Measurements from ENCODE around the gene LRRC3.
"Not testable (repeated sequence)": the region's sequence is repeated elsewhere in the genome, so short reads cannot be mapped to it uniquely, and the experiment has no call there.

The LRRC3 gene

GRCh38 chr21:44499211-44499560 lies 43.9 kb downstream of the LRRC3 start:
- Histone ChIP-seq H3K27me3 (ENCODE audit: control insufficient read depth, insufficient read depth, low read length) (no peaks in the 10 kb centered on the region), H2AFZ (no peak overlapping the region), H3K79me2 (no peaks in the 10 kb centered on the region), H3K4me1 (no peaks in the 10 kb centered on the region), H3K4me2 (ENCODE audit: low read length) (no peak overlapping the region), H3K27ac (no peak overlapping the region), H3K4me3 (ENCODE audit: low read depth, low read length) (no peak overlapping the region), H3K9me3 (ENCODE audit: control insufficient read depth, low read length) (no peaks in the 10 kb centered on the region), H3K36me3 (ENCODE audit: control insufficient read depth, insufficient read depth, low read length) (no peaks in the 10 kb centered on the region), H3K9ac (no peak overlapping the region)
- TF ChIP-seq, protein P1, sequence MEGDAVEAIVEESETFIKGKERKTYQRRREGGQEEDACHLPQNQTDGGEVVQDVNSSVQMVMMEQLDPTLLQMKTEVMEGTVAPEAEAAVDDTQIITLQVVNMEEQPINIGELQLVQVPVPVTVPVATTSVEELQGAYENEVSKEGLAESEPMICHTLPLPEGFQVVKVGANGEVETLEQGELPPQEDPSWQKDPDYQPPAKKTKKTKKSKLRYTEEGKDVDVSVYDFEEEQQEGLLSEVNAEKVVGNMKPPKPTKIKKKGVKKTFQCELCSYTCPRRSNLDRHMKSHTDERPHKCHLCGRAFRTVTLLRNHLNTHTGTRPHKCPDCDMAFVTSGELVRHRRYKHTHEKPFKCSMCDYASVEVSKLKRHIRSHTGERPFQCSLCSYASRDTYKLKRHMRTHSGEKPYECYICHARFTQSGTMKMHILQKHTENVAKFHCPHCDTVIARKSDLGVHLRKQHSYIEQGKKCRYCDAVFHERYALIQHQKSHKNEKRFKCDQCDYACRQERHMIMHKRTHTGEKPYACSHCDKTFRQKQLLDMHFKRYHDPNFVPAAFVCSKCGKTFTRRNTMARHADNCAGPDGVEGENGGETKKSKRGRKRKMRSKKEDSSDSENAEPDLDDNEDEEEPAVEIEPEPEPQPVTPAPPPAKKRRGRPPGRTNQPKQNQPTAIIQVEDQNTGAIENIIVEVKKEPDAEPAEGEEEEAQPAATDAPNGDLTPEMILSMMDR (IDR thresholded peaks at IDR 0.05), result no peak

- H3K27me3 ChIP-seq (ENCODE audit: control insufficient read depth, insufficient read depth, low read length), result no peaks in the 10 kb centered on the region
- TF ChIP-seq, protein P1 (IDR thresholded peaks at IDR 0.05), result no peak
- H3K4me3 ChIP-seq (ENCODE audit: low read depth, low read length), result no peak overlapping the region
- no peaks in the 10 kb centered on the region for H3K36me3 ChIP-seq (ENCODE audit: control insufficient read depth, insufficient read depth, low read length)
- no peaks in the 10 kb centered on the region for H3K79me2 ChIP-seq
- H3K9me3 ChIP-seq (ENCODE audit: control insufficient read depth, low read length), result no peaks in the 10 kb centered on the region
- no peak overlapping the region for H2AFZ ChIP-seq
- no peak overlapping the region for H3K27ac ChIP-seq
- no peaks in the 10 kb centered on the region for H3K4me1 ChIP-seq
- H3K4me2 ChIP-seq (ENCODE audit: low read length), result no peak overlapping the region
- no peak overlapping the region for H3K9ac ChIP-seq
Observed at GRCh38 chr21:44499631-44500030, 44.3 kb downstream of the LRRC3 start.

DNA sequence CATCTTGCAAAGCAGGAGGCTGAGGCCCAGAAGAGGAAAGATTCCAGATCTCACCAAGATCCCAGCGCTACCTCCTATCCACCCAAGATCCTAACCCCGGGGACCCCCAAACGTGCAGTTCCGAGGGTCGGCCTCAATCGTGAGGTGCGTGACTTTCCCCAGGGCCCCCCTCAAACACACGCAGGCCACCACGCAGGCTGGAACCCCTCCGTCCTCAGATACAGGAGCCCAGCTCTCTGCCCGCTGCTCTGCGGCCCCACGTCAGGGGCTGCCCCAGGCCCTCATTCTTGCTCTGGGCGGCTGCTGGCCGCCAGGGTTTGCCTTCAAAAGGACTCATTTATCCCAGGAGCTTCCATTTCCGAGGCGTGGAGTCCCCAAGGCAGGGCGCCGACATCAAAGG lies 44.8 kb downstream of the LRRC3 start:
- no peak overlapping the region for H3K27ac ChIP-seq

DNA sequence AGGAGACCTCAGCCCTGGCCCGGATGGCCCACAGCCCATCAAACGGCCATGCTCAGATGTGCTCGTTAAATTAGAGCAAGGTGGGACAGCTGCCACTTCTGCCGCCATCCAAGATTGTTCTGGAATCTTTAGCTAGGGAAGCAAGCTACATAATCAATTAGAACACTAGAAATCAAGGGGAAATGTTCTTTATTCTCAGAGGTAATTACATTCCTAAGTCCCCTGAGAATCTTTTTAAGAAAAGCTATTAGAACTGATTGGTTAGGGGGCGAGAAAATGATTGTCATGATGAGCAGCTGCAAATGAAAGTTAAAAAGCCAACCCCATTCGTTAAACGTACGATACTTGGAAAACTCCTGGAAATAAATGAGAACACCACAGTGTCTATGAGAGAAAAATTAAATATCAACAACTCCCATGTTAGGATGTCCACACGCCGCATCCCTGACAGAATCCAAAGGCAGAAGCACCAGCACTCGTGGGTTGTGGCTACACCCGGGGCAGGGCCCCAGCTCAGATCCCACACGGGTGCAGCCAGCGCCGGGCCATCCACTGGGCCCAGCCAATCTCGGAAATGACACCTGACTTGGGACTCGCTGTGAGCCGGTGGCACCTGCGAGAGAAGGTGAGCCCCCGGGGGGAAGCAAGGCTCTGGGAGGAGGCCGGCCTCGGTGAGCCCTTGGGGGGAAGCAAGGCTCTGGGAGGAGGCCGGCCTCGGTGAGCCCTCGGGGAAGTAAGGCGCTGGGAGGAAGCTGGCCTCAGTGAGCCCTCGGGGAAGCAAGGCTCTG lies 47.1 kb downstream of the LRRC3 start:
- Histone ChIP-seq H2AFZ (no peak overlapping the region), H3K4me1 (no peaks in the 10 kb centered on the region), H3K27ac (no peak overlapping the region), H3K27me3 (ENCODE audit: control insufficient read depth, insufficient read depth, low read length) (no peaks in the 10 kb centered on the region), H3K4me2 (ENCODE audit: low read length) (no peak overlapping the region), H3K9ac (no peak overlapping the region), H3K79me2 (no peaks in the 10 kb centered on the region), H3K36me3 (ENCODE audit: control insufficient read depth, insufficient read depth, low read length) (no peaks in the 10 kb centered on the region), H3K4me3 (ENCODE audit: low read depth, low read length) (no peak overlapping the region), H3K9me3 (ENCODE audit: control insufficient read depth, low read length) (no peaks in the 10 kb centered on the region)
- TF ChIP-seq, protein P1 (IDR thresholded peaks at IDR 0.05), result no peak

More for the DNA sequence above, 44.8 kb downstream of the LRRC3 start:
- Histone ChIP-seq H3K9ac (no peak overlapping the region), H3K4me2 (ENCODE audit: low read length) (no peak overlapping the region), H3K4me3 (ENCODE audit: low read depth, low read length) (no peak overlapping the region), H3K79me2 (no peaks in the 10 kb centered on the region), H3K27me3 (ENCODE audit: control insufficient read depth, insufficient read depth, low read length) (no peaks in the 10 kb centered on the region), H3K9me3 (ENCODE audit: control insufficient read depth, low read length) (no peaks in the 10 kb centered on the region), H3K4me1 (no peaks in the 10 kb centered on the region), H3K36me3 (ENCODE audit: control insufficient read depth, insufficient read depth, low read length) (no peaks in the 10 kb centered on the region), H2AFZ (no peak overlapping the region)
- TF ChIP-seq, protein P1 (IDR thresholded peaks at IDR 0.05), result no peak

GRCh38 chr21:44503006-44503889 lies 47.9 kb downstream of the LRRC3 start:
- not testable (repeated sequence) for H3K27ac ChIP-seq; H3K36me3 ChIP-seq (ENCODE audit: control insufficient read depth, insufficient read depth, low read length); H3K4me2 ChIP-seq (ENCODE audit: low read length); H3K9ac ChIP-seq; H3K4me3 ChIP-seq (ENCODE audit: low read depth, low read length); H3K9me3 ChIP-seq (ENCODE audit: control insufficient read depth, low read length); H3K27me3 ChIP-seq (ENCODE audit: control insufficient read depth, insufficient read depth, low read length); H3K79me2 ChIP-seq; H2AFZ ChIP-seq; H3K4me1 ChIP-seq

All from parathyroid adenoma (tissue), 2 donors.